HK-2 (cell line): ENCODE data around the gene BAHD1.

Experiments
- DNase-seq: peaks from one replicate; pipeline ENCODE4 v3.0.0-alpha.2; 2018; ENCODE audit not compliant: unreplicated experiment

BAHD1 gene

DNA sequence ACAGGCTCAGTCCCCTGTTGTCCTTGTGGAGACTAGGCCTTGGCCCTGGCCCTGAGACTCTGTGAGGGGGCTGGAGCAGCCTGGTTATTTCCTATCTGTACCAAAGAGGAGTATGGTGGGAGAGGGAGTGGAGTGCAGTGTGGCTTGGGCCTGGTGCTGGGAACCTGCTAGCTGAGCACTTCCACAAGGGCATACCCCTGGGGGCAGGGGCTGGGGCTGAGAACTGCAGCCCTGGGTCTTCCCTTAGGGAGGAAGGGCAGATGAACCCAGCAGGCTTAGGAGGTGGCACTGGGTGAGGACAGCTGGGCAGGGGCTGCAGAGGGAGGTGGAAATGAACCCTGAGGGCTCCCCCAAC, 26.5 kb downstream of the BAHD1 start:
- no peak for DNase-seq

DNA sequence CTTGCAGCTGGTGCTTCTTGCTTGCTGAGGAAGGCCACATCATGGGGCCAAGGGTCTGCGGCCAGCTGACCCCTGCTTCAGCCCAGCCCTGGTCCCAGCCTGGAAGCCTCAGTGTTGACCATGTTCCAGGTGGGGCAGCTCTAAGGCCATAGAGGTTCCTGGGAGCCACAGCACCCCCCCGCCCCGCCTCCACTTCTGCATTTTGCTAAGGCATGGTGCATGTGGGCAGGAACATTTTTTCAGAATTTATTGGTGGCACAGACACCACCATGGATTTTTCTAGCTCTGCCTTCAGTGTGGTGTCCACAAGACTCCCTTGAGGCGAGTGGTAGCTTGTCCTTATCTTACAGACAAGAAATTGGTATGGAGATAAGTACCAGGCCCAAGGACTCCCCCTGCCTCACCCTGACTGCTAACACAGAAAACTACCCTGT, 28.2 kb downstream of the BAHD1 start:
- no peak for DNase-seq

DNA sequence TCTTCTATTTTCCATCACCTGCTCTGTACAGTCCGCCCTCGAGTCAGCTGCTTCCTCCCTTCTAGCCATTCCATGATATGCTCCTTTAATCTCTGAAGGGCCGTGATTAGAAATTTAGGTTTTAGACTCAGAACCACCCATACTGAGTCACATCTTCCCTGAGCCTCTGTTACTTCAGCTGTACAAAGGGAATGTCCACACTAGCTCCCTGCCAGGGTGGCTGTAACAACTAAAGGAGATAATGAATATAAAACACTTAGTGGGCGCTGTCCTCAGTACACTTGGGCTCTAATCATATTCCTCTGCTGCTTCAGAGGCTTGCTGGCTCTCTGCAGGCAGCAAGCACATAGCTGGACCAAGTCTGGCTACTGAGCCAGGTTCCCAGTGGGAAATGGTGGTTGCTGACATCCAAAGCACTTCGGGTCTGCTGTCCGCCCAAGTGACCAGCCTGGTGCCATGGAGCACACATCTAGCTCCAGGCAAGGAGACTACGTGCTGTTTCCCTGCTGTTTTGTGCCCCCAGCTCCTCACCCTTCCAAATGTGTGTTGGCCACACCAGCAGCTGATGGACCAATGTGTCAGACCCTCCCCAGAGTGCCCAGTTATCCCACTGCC, 29.1 kb downstream of the BAHD1 start:
- no peak for DNase-seq

DNA sequence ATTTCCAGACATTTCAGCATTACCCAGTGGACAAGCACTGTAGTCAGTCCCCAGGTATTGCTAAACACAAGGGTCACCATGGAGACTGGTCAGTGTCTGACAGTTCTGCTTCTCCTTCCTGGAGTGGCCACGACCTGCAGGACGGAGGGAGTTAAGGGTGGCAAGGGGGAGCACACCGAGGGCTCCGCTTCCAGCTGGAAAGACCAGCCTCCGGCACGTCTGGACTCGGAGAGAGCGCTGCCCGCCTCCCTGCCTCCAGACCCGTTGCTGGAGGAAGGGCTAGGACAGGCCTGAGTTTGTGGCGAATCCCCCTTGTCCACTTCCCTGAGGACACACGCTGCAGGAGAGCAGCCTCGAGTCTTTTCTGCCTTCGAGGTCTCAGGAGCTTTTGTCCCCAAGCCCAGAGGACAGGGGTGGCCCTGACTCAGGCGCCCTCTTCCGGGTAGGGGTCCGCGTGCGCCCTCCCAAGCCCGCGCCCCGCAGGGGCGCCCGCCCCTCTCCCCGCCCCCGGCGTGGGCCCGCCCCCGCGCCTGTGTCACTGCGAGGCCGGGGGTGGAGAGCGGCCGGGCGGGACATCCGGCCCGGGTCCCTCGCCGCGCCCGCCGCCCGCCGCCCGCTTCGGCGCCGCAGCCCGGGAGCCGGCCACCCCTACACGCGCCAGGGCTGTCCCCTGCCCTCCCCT, 29.8 kb downstream of the BAHD1 start, which contains the start of gene CHST14:
Gene CHST14, plus strand, starts transcription at position 562 of the 682 bp plus-strand sequence. CDS start 230 bp downstream, outside the sequence.
- DNase-seq: peak; percentile 41

DNA sequence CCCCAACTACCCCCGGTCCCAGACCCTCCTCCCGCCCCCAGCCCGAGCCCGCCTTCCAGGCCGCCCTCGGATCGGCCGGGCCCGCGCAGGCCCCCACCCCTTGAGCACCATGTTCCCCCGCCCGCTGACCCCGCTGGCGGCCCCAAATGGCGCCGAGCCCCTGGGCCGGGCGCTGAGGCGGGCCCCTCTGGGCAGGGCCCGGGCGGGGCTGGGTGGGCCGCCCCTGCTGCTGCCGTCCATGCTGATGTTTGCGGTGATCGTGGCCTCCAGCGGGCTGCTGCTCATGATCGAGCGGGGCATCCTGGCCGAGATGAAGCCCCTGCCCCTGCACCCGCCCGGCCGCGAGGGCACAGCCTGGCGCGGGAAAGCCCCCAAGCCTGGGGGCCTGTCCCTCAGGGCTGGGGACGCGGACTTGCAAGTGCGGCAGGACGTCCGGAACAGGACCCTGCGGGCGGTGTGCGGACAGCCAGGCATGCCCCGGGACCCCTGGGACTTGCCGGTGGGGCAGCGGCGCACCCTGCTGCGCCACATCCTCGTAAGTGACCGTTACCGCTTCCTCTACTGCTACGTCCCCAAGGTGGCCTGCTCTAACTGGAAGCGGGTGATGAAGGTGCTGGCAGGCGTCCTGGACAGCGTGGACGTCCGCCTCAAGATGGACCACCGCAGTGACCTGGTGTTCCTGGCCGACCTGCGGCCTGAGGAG, 30.5 kb downstream of the BAHD1 start:
- peak; percentile 33 for DNase-seq

DNA sequence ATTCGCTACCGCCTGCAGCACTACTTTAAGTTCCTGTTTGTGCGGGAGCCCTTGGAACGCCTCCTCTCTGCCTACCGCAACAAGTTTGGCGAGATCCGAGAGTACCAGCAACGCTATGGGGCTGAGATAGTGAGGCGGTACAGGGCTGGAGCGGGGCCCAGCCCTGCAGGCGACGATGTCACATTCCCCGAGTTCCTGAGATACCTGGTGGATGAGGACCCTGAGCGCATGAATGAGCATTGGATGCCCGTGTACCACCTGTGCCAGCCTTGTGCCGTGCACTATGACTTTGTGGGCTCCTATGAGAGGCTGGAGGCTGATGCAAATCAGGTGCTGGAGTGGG, 31.0 kb downstream of the BAHD1 start:
- no peak for DNase-seq

DNA sequence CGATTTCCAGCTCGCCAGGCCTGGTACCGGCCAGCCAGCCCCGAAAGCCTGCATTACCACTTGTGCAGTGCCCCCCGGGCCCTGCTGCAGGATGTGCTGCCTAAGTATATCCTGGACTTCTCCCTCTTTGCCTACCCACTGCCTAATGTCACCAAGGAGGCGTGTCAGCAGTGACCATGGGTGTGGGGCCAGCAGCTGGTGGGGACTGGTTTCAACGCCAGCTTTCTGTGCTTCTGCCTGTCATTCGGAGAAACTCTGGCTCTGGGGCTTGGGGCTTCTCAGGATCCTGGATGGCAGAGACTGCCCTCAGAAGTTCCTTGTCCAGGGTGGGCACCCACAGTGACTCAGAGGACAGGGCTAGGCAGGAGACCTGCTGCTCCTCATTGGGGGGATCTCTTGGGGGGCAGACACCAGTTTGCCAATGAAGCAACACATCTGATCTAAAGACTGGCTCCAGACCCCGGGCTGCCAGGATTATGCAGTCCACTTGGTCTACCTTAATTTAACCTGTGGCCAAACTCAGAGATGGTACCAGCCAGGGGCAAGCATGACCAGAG, 31.5 kb downstream of the BAHD1 start:
- no peak for DNase-seq

DNA sequence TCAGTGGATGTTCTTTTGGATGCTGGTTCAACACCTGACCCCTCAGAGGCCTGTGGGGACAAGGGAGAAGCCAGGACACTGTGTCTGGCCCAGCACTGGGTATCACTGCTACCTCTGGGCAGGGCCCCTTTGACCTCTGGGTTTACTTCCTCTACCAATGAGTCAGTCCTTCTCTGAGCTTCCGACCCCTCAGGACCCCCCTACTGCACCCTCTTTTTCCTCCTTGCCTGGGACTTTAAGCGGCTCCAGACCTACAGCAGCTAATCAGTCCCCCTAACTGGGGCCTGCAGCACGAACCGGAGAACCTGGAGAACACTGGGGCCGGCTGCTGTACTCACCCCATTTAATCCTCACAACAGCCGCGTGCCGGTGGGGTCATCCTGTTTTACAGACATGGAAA, 33.8 kb downstream of the BAHD1 start:
- no peak for DNase-seq

DNA sequence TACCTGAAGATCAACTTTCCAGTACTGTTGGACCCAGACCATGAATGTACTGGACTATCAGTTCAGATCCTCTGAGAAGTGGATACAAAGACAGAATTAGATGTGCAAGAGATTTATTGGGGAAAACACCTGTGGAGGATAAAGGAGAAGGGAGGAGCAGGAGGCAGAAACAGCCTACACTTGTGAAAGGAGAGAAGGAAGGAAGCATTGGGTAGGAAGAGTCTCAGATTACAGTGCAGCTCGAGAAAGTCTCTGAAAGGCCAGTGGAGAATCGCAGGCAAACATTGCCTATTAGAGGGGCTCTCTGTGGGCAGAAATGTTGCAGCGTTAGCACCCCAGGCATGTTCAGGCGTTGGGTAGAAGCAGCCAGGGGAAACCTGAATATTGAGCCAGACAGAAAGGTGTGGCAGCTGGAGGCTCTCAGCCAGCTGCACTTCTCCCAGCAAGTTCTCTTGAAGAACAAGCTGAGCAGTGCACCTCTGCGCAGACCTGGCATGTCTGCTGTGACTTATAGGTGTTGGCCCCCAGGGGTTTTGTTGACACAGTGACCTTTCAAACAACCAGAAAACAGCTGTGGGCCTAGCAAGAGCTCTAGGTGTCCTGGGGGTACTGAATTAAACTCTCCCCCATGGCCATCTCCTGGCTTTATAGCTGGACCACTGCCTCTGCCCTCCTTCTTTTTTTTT, 37.0 kb downstream of the BAHD1 start:
- DNase-seq: no peak

DNA sequence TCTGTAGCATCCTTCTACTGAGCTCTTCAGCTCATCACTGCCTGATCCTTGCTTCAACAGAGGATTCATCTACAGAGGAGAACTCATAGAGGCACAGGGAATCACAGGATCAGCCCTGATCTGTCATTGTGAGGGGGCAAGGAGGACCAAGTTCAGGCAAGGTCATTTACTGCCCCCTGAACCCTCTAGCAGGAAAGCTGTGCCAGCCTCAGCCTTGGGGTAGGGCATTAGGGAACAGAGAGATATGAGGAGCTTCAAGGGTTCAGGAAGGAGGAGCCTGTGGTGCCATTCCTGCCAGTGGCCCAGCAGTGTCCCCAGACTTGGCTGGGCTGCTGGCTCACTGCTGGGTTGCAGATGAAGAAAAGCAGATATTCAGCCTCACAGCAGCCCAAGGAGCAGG, 38.3 kb downstream of the BAHD1 start:
- DNase-seq: no peak

DNA sequence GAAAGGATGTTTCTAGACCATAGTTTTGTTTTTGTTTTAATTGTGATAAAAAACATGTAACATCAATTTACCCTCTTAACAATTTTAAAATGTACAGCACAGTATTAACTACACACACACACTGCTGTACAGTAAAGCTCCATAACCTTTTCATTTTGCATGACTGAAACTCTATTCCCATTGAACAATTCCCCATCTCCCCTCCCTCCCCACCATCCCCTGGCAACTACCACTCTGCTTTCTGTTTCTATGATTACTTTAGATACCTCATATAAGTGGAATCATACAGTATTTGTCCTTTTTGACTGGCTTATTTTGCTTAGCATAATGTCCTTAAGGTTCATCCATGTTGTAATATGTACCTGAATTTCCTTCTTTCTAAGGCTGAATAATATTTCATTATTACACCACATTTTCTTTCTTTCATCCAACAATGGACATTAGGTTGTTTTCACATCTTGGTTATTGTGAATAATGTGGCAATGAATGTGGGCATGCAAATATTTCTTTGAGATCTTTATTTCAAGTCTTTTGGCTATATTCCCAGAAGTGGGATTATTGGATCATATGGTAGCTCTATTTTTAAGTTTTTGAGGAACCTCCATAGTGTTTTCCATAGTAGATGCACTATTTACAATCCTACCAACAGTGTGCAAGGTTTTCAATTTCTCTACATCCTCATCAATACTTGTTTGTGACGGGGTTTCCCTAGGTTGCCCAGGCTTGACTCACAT, 40.8 kb downstream of the BAHD1 start:
- DNase-seq: no peak

DNA sequence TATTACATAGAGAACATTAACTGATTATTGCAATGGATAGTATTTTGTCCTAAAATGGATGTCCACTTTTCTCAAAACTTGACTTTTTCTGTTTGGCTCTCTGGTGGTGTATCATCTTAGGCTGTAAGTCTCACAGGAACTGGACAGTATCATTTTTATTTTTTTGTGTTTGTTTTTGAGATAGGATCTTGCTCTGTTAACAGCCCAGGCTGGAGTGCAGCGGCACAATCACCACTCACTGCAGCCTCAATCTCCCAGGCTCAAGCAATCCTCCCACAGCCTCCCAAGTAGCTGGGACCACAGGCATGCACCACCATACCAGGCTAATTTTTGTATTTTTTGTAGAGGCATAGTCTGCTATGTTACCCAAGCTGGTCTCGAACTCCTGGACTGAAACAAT, 43.2 kb downstream of the BAHD1 start:
- no peak for DNase-seq

DNA sequence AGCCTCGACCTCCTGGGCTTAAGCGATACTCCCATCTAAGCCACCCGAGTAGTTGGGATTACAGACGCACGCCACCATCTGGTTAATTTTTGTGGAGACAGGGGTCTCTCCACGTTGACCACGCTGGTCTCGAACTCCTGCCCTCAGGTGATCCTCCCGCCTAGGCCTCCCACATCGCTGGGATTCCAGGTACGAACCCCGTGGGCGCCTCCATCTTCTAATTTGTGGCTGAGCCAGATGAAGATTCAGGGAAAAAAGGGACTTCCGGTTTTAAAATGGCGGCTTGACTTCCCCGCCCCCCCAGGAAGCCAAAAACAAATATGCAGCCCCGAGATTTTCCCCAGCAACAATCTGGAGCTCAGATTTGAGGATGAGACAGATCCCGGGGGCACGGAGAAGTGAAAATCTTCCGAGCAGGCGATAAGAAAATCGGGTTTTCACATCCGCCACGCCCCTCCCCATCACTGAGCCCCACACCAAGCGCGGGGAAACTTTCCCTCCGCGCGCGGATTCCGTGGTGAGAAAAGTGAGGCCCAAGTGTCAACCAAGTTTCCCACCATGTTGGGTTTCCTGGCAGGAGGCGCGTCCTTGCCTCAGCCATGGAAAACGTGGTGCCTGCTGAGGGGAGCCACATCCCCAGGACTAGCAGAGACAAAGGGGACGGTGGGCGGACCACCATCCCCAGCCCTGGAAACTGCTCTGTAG, 45.5 kb downstream of the BAHD1 start:
- no peak for DNase-seq

DNA sequence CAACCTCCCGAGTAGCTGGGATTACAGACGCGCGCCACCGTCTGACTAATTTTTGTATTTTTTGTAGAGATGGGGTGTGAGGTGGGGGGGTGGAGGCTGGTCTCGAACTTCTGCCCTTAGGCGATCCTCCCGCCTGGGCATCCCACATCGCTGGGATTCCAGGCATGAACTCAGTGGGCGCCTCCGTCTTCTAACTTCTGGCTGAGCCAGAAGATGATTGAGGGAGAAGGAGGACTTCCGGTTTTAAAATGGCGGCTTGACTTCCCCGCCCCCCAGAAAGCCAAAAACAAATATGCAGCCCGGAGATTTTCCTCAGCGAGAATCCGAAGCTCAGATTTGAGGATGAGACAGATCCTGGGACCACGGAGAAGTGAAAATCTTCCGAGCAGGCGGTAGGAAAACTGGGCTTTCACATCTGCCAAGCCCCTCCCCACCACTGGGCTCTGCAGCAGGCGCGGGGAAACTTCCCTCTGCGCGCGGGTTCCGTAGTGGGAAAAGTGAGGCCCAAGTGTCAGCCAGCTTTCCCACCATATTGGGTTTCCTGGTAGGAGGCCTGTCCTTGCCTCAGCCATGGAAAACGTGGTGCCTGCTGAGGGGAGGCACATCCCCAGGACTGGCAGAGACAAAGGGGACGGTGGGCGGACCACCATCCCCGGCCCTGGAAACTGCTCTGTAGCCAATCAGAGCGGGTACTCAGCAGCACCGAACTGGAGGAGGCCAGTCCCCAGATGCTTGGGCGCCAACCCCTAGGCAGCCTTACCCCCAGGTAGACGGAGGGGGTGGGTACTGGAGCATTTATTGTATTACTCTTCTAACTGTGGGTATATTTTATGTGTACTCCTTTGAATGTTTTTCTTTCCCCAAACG, 47.3 kb downstream of the BAHD1 start:
- DNase-seq: no peak

DNA sequence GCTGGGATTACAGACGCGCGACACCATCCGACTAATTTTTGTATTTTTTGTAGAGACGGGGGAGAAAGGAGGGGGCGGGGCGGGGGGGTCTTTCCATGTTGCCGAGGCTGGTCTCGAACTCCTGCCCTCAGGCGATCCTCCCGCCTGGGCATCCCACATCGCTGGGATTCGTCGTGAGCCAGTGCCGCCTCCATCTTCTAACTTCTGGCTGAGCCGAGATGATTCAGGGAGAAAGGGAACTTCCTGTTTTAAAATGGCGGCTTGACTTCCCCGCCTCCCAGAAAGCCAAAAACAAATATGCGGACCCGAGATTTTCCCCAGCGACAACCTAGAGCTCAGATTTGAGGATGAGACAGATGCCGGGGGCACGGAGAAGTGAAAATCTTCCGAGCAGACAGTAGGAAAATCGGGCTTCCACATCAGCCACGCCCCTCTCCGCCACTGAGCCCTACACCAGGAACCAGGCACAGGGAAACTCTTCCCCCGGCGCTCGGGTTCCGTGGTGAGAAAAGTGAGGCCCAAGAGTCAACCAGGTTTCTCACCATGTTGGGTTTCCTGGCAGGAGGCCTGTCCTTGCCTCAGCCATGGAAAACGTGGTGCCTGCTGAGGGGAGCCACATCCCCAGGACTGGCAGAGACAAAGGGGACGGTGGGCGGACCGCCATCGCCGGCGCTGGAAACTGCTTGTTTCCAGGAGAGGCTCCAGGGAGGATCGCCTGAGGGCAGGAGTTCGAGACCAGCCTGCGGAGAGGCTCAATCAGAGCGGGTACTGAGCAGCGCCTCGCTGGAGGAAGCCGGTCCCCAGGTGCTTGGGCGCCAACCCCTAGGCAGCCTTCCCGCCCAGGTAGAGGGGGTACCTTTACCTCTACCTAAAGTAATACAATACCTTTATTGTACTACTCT, 48.8 kb downstream of the BAHD1 start:
- DNase-seq: no peak

DNA sequence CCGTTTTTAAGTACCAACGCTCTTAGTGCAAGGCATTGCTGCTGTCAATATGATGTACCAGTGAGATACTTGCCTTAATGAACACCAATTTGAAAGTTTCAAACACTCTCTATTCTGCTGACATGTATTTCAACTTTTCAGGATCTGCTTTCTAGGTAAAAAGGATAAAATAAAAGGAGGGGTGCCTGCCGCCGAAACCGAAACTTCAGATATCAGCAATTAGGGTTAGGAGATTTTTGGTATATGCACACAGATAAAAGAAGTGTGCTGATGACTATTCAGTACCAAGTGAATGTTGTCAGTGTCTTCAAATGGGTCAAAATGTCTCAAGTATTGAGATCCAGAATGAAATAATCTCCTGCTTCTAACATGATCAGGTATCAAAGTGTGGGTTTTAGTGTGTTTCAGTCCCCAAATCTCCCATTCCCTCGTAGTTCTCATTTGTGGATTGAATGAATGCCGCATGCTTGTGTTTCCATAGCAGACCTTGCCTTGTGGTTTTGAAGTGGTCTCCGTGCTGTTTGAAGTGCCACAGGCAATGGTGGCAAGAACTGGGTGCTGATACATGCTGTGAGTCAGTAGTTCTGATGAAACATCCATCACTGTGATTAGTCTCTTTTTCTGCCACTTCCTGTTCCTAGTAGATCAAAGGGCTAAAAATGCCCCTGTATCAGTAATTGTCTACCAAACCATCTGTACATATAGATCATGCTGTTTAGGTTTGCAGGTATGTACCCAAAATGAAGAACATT, 52.5 kb downstream of the BAHD1 start:
- peak; percentile 31 for DNase-seq

DNA sequence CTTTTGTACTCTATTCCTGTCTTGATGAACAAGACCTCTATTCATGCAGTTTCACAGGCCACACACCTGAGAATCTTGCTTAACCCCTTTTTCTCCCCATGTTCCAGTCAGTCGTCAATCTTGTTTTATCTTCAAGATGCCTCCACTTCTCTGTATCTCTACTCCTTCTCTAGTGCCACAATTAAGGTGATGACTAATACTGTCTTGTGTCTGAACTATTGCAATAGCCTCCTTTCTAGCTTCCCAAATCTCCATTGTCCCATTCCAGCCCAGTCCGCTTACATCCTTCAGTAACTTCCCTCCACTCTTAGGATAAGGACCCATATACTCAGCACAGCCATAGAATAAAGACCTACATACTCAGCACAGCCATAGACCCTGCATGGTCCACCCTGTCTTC, 54.8 kb downstream of the BAHD1 start:
- DNase-seq: no peak

DNA sequence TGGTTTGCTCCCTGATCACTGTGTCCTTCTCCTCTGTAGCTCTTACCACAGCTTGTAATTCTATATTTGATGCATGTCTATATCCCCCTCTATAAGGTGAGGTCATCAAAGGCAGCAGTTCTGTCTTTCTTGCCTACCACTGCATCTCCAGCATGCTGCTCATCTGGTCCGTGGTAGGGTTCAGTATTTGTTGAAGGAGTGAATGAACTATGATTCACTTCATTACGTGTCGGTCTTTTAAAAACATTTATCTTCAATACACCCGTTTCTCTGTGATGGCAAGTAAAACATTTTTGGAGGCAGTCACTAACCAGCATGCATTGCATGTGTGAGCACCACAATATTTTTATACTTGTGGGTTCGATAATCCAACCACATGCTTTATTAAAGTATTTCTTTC, 57.7 kb downstream of the BAHD1 start:
- DNase-seq: no peak
